HG02763 (cell line): ENCODE results near the gene TAS2R41.

Source experiments
- ATAC-seq: cut with Tn5 transposase; IDR thresholded peaks from one replicate; pipeline ENCODE4 v1.9.1; 2021; ENCODE audit warnings: mild to moderate bottlenecking, moderate library complexity; ENCODE audit not compliant: unreplicated experiment

Gene TAS2R41

GRCh38 chr7:143492799-143493739 lies 15.4 kb downstream of the TAS2R41 start:
- no peak for ATAC-seq

GRCh38 chr7:143493751-143494150 lies 16.1 kb downstream of the TAS2R41 start:
- peak; percentile 46 for ATAC-seq

GRCh38 chr7:143494622-143495021 lies 16.9 kb downstream of the TAS2R41 start:
- no peak for ATAC-seq

GRCh38 chr7:143495851-143496250 lies 18.2 kb downstream of the TAS2R41 start:
- no peak for ATAC-seq

GRCh38 chr7:143496263-143496662 lies 18.6 kb downstream of the TAS2R41 start:
- no peak for ATAC-seq

GRCh38 chr7:143497008-143497795 lies 19.5 kb downstream of the TAS2R41 start:
- no peak for ATAC-seq

GRCh38 chr7:143499246-143499645 lies 21.6 kb downstream of the TAS2R41 start:
- ATAC-seq, result no peak

- ATAC-seq, result no peak
Measured at GRCh38 chr7:143499743-143500348, 22.2 kb downstream of the TAS2R41 start.

GRCh38 chr7:143503261-143503660 lies 25.6 kb downstream of the TAS2R41 start:
- ATAC-seq, result no peak

- no peak for ATAC-seq
Measured at GRCh38 chr7:143504215-143504936, 26.7 kb downstream of the TAS2R41 start.

GRCh38 chr7:143504937-143505297 lies 27.2 kb downstream of the TAS2R41 start:
- ATAC-seq, result no peak

- ATAC-seq, result no peak
Measured at GRCh38 chr7:143505838-143506237, 28.2 kb downstream of the TAS2R41 start.

- no peak for ATAC-seq
Measured at GRCh38 chr7:143507094-143507518, 29.4 kb downstream of the TAS2R41 start.

- no peak for ATAC-seq
Measured at GRCh38 chr7:143507534-143508055, 29.9 kb downstream of the TAS2R41 start.

GRCh38 chr7:143510854-143511592 lies 33.4 kb downstream of the TAS2R41 start:
- no peak for ATAC-seq

GRCh38 chr7:143511593-143512047 lies 33.9 kb downstream of the TAS2R41 start:
- ATAC-seq, result no peak

- ATAC-seq, result no peak
Measured at GRCh38 chr7:143512488-143513340, 35.0 kb downstream of the TAS2R41 start.

- ATAC-seq, result no peak
Measured at GRCh38 chr7:143514487-143514886, 36.8 kb downstream of the TAS2R41 start.
